Skin of body (tissue), 2 donors: Measurements from ENCODE around the gene FMO3. TPM values are rescaled to one million over a fixed set of nuclear protein-coding genes. Genes with fewer than 3 reads are reported as not detected.

Experiments
- DNase-seq: peaks from one replicate; lab custom pipeline; 2025; lab: John Stamatoyannopoulos, UW
- total RNA-seq: library from RNA; depleted of rRNA; stranded (reverse); fragments of >200 nt; gene quantifications from one replicate; pipeline ENCODE4 v1.2.3, GENCODE V29; 2014

Gene FMO3
- total RNA-seq, 1 donor from 2014 or later: not detected

- no peak for DNase-seq
These were observed 24.7 kb downstream of the FMO3 start for GRCh38 chr1:171115280-171115897.

- peak; percentile 6 for DNase-seq
These were observed 26.0 kb downstream of the FMO3 start for GRCh38 chr1:171116676-171117075.

- no peak for DNase-seq
These were observed 26.4 kb downstream of the FMO3 start for GRCh38 chr1:171117085-171117484.

- no peak for DNase-seq
These were observed 28.9 kb downstream of the FMO3 start for GRCh38 chr1:171119648-171120047.

- DNase-seq: no peak
These were observed 31.6 kb downstream of the FMO3 start for GRCh38 chr1:171122299-171122698.

- no peak for DNase-seq
These were observed 32.2 kb downstream of the FMO3 start for GRCh38 chr1:171122893-171123292.

GRCh38 chr1:171126504-171126903 is 35.8 kb downstream of the FMO3 start:
- peak; percentile 43 for DNase-seq

- DNase-seq: peak; percentile 72
These were observed 36.4 kb downstream of the FMO3 start for GRCh38 chr1:171127099-171127498.

GRCh38 chr1:171127501-171127900 is 36.8 kb downstream of the FMO3 start:
- DNase-seq: peak; percentile 72

- DNase-seq: no peak
These were observed 37.8 kb downstream of the FMO3 start for GRCh38 chr1:171128463-171128862.

GRCh38 chr1:171134204-171134923 is 43.7 kb downstream of the FMO3 start:
- DNase-seq: no peak

- DNase-seq: no peak
These were observed 46.9 kb downstream of the FMO3 start for GRCh38 chr1:171137580-171137979.

GRCh38 chr1:171138980-171139379 is 48.3 kb downstream of the FMO3 start:
- DNase-seq: peak; percentile 87

- no peak for DNase-seq
These were observed 49.2 kb downstream of the FMO3 start for GRCh38 chr1:171139890-171140289.

- peak; percentile 38 for DNase-seq
These were observed 49.7 kb downstream of the FMO3 start for GRCh38 chr1:171140401-171140800.

GRCh38 chr1:171140956-171141687 is 50.4 kb downstream of the FMO3 start:
- DNase-seq: peak; percentile 77

GRCh38 chr1:171141688-171142415 is 51.1 kb downstream of the FMO3 start:
- DNase-seq: peak; percentile 97

GRCh38 chr1:171142416-171143385 is 52.0 kb downstream of the FMO3 start:
- DNase-seq: peak; percentile 97

- no peak for DNase-seq
These were observed 59.5 kb downstream of the FMO3 start for GRCh38 chr1:171150156-171150555.

GRCh38 chr1:171152549-171152948 is 61.8 kb downstream of the FMO3 start:
- no peak for DNase-seq

GRCh38 chr1:171155484-171155883 is 64.8 kb downstream of the FMO3 start:
- no peak for DNase-seq
